ENCODE results near the gene LMO3.

LMO3 gene

GRCh38 chr12:16579041-16579440, 26.9 kb downstream of the LMO3 start:
- Histone ChIP-seq H3K27ac (ENCODE audit: low read length) (no peak overlapping the region), H3K4me1 (ENCODE audit: insufficient read depth, low read length) (peaks cover 5% of the 10 kb centered on the region; the same call in 1 of the 2 replicates), H3K36me3 (ENCODE audit: insufficient read depth, low read depth, low read length) (no peaks in the 10 kb centered on the region), H3K9me3 (ENCODE audit: insufficient read depth, low read depth, low read length) (0 out of 2 replicates have a peak, but pooled peaks cover 5% of the 10 kb centered on the region), H3K9ac (ENCODE audit: low read depth, low read length) (no peak overlapping the region), H3K4me3 (ENCODE audit: low read length) (no peak overlapping the region), H3K27me3 (ENCODE audit: insufficient read depth, low read length) (no peaks in the 10 kb centered on the region)

GRCh38 chr12:16573398-16574077, 32.4 kb downstream of the LMO3 start:
- H3K27me3 ChIP-seq (ENCODE audit: insufficient read depth, low read length): no peaks in the 10 kb centered on the region
- no peak overlapping the region for H3K27ac ChIP-seq (ENCODE audit: low read length)
- H3K4me1 ChIP-seq (ENCODE audit: insufficient read depth, low read length): peaks cover 12% of the 10 kb centered on the region; the same call in 1 of the 2 replicates
- H3K36me3 ChIP-seq (ENCODE audit: insufficient read depth, low read depth, low read length): no peaks in the 10 kb centered on the region
- H3K4me3 ChIP-seq (ENCODE audit: low read length): no peak overlapping the region
- H3K9ac ChIP-seq (ENCODE audit: low read depth, low read length): no peak overlapping the region; the same call in 1 of the 2 replicates
- H3K9me3 ChIP-seq (ENCODE audit: insufficient read depth, low read depth, low read length): no peaks in the 10 kb centered on the region

- H3K27me3 ChIP-seq (ENCODE audit: insufficient read depth, low read length): no peaks in the 10 kb centered on the region
- no peak overlapping the region for H3K4me3 ChIP-seq (ENCODE audit: low read length)
- H3K9ac ChIP-seq (ENCODE audit: low read depth, low read length): no peak overlapping the region
- peaks cover 7% of the 10 kb centered on the region; the same call in 1 of the 2 replicates for H3K4me1 ChIP-seq (ENCODE audit: insufficient read depth, low read length)
- no peaks in the 10 kb centered on the region for H3K36me3 ChIP-seq (ENCODE audit: insufficient read depth, low read depth, low read length)
- no peak overlapping the region for H3K27ac ChIP-seq (ENCODE audit: low read length)
- no peaks in the 10 kb centered on the region for H3K9me3 ChIP-seq (ENCODE audit: insufficient read depth, low read depth, low read length)
These were observed 37.1 kb downstream of the LMO3 start for GRCh38 chr12:16568873-16569272.

- peaks cover 2% of the 10 kb centered on the region; the same call in 1 of the 2 replicates for H3K4me1 ChIP-seq (ENCODE audit: insufficient read depth, low read length)
- H3K9ac ChIP-seq (ENCODE audit: low read depth, low read length): no peak overlapping the region
- H3K9me3 ChIP-seq (ENCODE audit: insufficient read depth, low read depth, low read length): no peaks in the 10 kb centered on the region
- no peak overlapping the region for H3K27ac ChIP-seq (ENCODE audit: low read length)
- H3K4me3 ChIP-seq (ENCODE audit: low read length): no peak overlapping the region
- H3K27me3 ChIP-seq (ENCODE audit: insufficient read depth, low read length): no peaks in the 10 kb centered on the region
- H3K36me3 ChIP-seq (ENCODE audit: insufficient read depth, low read depth, low read length): no peaks in the 10 kb centered on the region
These were observed 41.3 kb downstream of the LMO3 start for GRCh38 chr12:16564675-16565074.

- Histone ChIP-seq H3K36me3 (ENCODE audit: insufficient read depth, low read depth, low read length) (no peaks in the 10 kb centered on the region), H3K4me1 (ENCODE audit: insufficient read depth, low read length) (peaks cover 2% of the 10 kb centered on the region; the same call in 1 of the 2 replicates)
These were observed 42.5 kb downstream of the LMO3 start for GRCh38 chr12:16563504-16563903.

GRCh38 chr12:16562921-16563320, 43.0 kb downstream of the LMO3 start:
- Histone ChIP-seq H3K27ac (ENCODE audit: low read length) (no peak overlapping the region), H3K27me3 (ENCODE audit: insufficient read depth, low read length) (no peaks in the 10 kb centered on the region), H3K4me1 (ENCODE audit: insufficient read depth, low read length) (peaks cover 2% of the 10 kb centered on the region; the same call in 1 of the 2 replicates), H3K9ac (ENCODE audit: low read depth, low read length) (no peak overlapping the region), H3K36me3 (ENCODE audit: insufficient read depth, low read depth, low read length) (no peaks in the 10 kb centered on the region), H3K9me3 (ENCODE audit: insufficient read depth, low read depth, low read length) (no peaks in the 10 kb centered on the region), H3K4me3 (ENCODE audit: low read length) (no peak overlapping the region)

More at GRCh38 chr12:16563504-16563903, 42.5 kb downstream of the LMO3 start:
- no peak overlapping the region for H3K27ac ChIP-seq (ENCODE audit: low read length)
- H3K4me3 ChIP-seq (ENCODE audit: low read length): no peak overlapping the region
- H3K9ac ChIP-seq (ENCODE audit: low read depth, low read length): no peak overlapping the region
- H3K27me3 ChIP-seq (ENCODE audit: insufficient read depth, low read length): no peaks in the 10 kb centered on the region
- H3K9me3 ChIP-seq (ENCODE audit: insufficient read depth, low read depth, low read length): no peaks in the 10 kb centered on the region

GRCh38 chr12:16562435-16562834, 43.5 kb downstream of the LMO3 start:
- Histone ChIP-seq H3K36me3 (ENCODE audit: insufficient read depth, low read depth, low read length) (no peaks in the 10 kb centered on the region), H3K27ac (ENCODE audit: low read length) (no peak overlapping the region), H3K27me3 (ENCODE audit: insufficient read depth, low read length) (no peaks in the 10 kb centered on the region), H3K4me1 (ENCODE audit: insufficient read depth, low read length) (peaks cover 2% of the 10 kb centered on the region; the same call in 1 of the 2 replicates), H3K9me3 (ENCODE audit: insufficient read depth, low read depth, low read length) (no peaks in the 10 kb centered on the region), H3K4me3 (ENCODE audit: low read length) (no peak overlapping the region), H3K9ac (ENCODE audit: low read depth, low read length) (no peak overlapping the region)

- Histone ChIP-seq H3K36me3 (ENCODE audit: insufficient read depth, low read depth, low read length) (no peaks in the 10 kb centered on the region), H3K9me3 (ENCODE audit: insufficient read depth, low read depth, low read length) (no peaks in the 10 kb centered on the region), H3K9ac (ENCODE audit: low read depth, low read length) (no peak overlapping the region), H3K4me3 (ENCODE audit: low read length) (no peak overlapping the region), H3K27me3 (ENCODE audit: insufficient read depth, low read length) (no peaks in the 10 kb centered on the region), H3K4me1 (ENCODE audit: insufficient read depth, low read length) (peaks cover 9% of the 10 kb centered on the region; the same call in 1 of the 2 replicates), H3K27ac (ENCODE audit: low read length) (no peak overlapping the region)
These were observed 45.7 kb downstream of the LMO3 start for GRCh38 chr12:16560273-16560672.

GRCh38 chr12:16555630-16556029, 50.3 kb downstream of the LMO3 start:
- Histone ChIP-seq H3K36me3 (ENCODE audit: insufficient read depth, low read depth, low read length) (no peaks in the 10 kb centered on the region), H3K9me3 (ENCODE audit: insufficient read depth, low read depth, low read length) (no peaks in the 10 kb centered on the region), H3K27ac (ENCODE audit: low read length) (no peak overlapping the region), H3K4me3 (ENCODE audit: low read length) (no peak overlapping the region), H3K9ac (ENCODE audit: low read depth, low read length) (no peak overlapping the region), H3K27me3 (ENCODE audit: insufficient read depth, low read length) (no peaks in the 10 kb centered on the region), H3K4me1 (ENCODE audit: insufficient read depth, low read length) (peaks cover 21% of the 10 kb centered on the region; the same call in 1 of the 2 replicates)

- Histone ChIP-seq H3K9me3 (ENCODE audit: insufficient read depth, low read depth, low read length) (no peaks in the 10 kb centered on the region), H3K27me3 (ENCODE audit: insufficient read depth, low read length) (no peaks in the 10 kb centered on the region), H3K27ac (ENCODE audit: low read length) (no peak overlapping the region), H3K36me3 (ENCODE audit: insufficient read depth, low read depth, low read length) (no peaks in the 10 kb centered on the region), H3K9ac (ENCODE audit: low read depth, low read length) (no peak overlapping the region), H3K4me3 (ENCODE audit: low read length) (no peak overlapping the region), H3K4me1 (ENCODE audit: insufficient read depth, low read length) (peaks cover 18% of the 10 kb centered on the region; the same call in 1 of the 2 replicates)
These were observed 52.5 kb downstream of the LMO3 start for GRCh38 chr12:16553457-16553856.

GRCh38 chr12:16552301-16552700, 53.7 kb downstream of the LMO3 start:
- Histone ChIP-seq H3K27me3 (ENCODE audit: insufficient read depth, low read length) (no peaks in the 10 kb centered on the region), H3K36me3 (ENCODE audit: insufficient read depth, low read depth, low read length) (no peaks in the 10 kb centered on the region), H3K9me3 (ENCODE audit: insufficient read depth, low read depth, low read length) (no peaks in the 10 kb centered on the region), H3K27ac (ENCODE audit: low read length) (no peak overlapping the region), H3K4me3 (ENCODE audit: low read length) (no peak overlapping the region), H3K9ac (ENCODE audit: low read depth, low read length) (no peak overlapping the region), H3K4me1 (ENCODE audit: insufficient read depth, low read length) (peaks cover 18% of the 10 kb centered on the region; the same call in 1 of the 2 replicates)

GRCh38 chr12:16545836-16546235, 60.1 kb downstream of the LMO3 start:
- H3K9me3 ChIP-seq (ENCODE audit: insufficient read depth, low read depth, low read length): no peaks in the 10 kb centered on the region
- H3K4me1 ChIP-seq (ENCODE audit: insufficient read depth, low read length): peaks cover 2% of the 10 kb centered on the region; the same call in 1 of the 2 replicates
- no peaks in the 10 kb centered on the region for H3K36me3 ChIP-seq (ENCODE audit: insufficient read depth, low read depth, low read length)
- H3K9ac ChIP-seq (ENCODE audit: low read depth, low read length): no peak overlapping the region
- no peak overlapping the region for H3K27ac ChIP-seq (ENCODE audit: low read length)
- no peak overlapping the region for H3K4me3 ChIP-seq (ENCODE audit: low read length)
- no peaks in the 10 kb centered on the region for H3K27me3 ChIP-seq (ENCODE audit: insufficient read depth, low read length)
